HG03439 (cell line): ENCODE measurements around the gene LRRC42.
A peak's percentile ranks its signal among the peaks of the same experiment; 100 is the strongest.

Experiments used
- ATAC-seq: cut with Tn5 transposase; IDR thresholded peaks from one replicate; pipeline ENCODE4 v1.9.1; 2021; ENCODE audit warnings: mild to moderate bottlenecking, moderate library complexity; ENCODE audit not compliant: unreplicated experiment

The LRRC42 gene

GRCh38 chr1:53942127-53942957, 3.8 kb upstream of the LRRC42 start:
- ATAC-seq, result no peak

- ATAC-seq, result no peak
Measured at GRCh38 chr1:53943090-53943489, 3.1 kb upstream of the LRRC42 start.

GRCh38 chr1:53943490-53944043, 2.6 kb upstream of the LRRC42 start:
- ATAC-seq, result no peak

- ATAC-seq, result no peak
Measured at GRCh38 chr1:53944469-53945182, 1.5 kb upstream of the LRRC42 start.

- no peak for ATAC-seq
Measured at GRCh38 chr1:53945183-53945432, 1.0 kb upstream of the LRRC42 start.

- peak; percentile 64 for ATAC-seq
Measured at GRCh38 chr1:53945433-53946251, 508 bp upstream of the LRRC42 start, which contains the start of gene IFT25. Gene IFT25 (minus strand): TSS chr1:53945699. CDS start chr1:53940082, 5,617 bp downstream.

- no peak for ATAC-seq
Measured at GRCh38 chr1:53947172-53947907, 1.2 kb downstream of the LRRC42 start.

- no peak for ATAC-seq
Measured at GRCh38 chr1:53948291-53948690, 2.1 kb downstream of the LRRC42 start.

- ATAC-seq, result no peak
Measured at GRCh38 chr1:53949023-53949990, 3.2 kb downstream of the LRRC42 start.

- no peak for ATAC-seq
Measured at GRCh38 chr1:53951697-53952096, 5.5 kb downstream of the LRRC42 start.

- no peak for ATAC-seq
Measured at GRCh38 chr1:53954128-53954527, 8.0 kb downstream of the LRRC42 start.

- ATAC-seq, result no peak
Measured at GRCh38 chr1:53956308-53957168, 10.4 kb downstream of the LRRC42 start.

GRCh38 chr1:53957194-53957818, 11.2 kb downstream of the LRRC42 start:
- no peak for ATAC-seq

GRCh38 chr1:53959664-53960250, 13.6 kb downstream of the LRRC42 start:
- ATAC-seq, result no peak

GRCh38 chr1:53962395-53962794, 16.2 kb downstream of the LRRC42 start:
- no peak for ATAC-seq

GRCh38 chr1:53963460-53963859, 17.3 kb downstream of the LRRC42 start:
- no peak for ATAC-seq

GRCh38 chr1:53964109-53964508, 18.0 kb downstream of the LRRC42 start:
- ATAC-seq, result no peak

- no peak for ATAC-seq
Measured at GRCh38 chr1:53966794-53967193, 20.6 kb downstream of the LRRC42 start.
